GM19099 (cell line): ENCODE results near the gene DLK2.

Experiments used
- POLR2A ChIP-seq: IDR thresholded peaks from 3 replicates; pipeline ENCODE4 v1.6.1; 2011; ENCODE audit warnings: low read depth; ENCODE audit not compliant: insufficient read length; ENCODE audit errors: extremely low read depth

The DLK2 gene, protein sequence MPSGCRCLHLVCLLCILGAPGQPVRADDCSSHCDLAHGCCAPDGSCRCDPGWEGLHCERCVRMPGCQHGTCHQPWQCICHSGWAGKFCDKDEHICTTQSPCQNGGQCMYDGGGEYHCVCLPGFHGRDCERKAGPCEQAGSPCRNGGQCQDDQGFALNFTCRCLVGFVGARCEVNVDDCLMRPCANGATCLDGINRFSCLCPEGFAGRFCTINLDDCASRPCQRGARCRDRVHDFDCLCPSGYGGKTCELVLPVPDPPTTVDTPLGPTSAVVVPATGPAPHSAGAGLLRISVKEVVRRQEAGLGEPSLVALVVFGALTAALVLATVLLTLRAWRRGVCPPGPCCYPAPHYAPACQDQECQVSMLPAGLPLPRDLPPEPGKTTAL

GRCh38 chr6:43455531-43456428 is at the start of gene DLK2:
Gene DLK2, minus strand, starts transcription at chr6:43455548. Its CDS starts 723 bp downstream, at chr6:43454825.
- TF ChIP-seq POLR2A = no peak

- no peak for TF ChIP-seq POLR2A
Measured at GRCh38 chr6:43503443-43503842, 48.1 kb upstream of the DLK2 start.

DNA sequence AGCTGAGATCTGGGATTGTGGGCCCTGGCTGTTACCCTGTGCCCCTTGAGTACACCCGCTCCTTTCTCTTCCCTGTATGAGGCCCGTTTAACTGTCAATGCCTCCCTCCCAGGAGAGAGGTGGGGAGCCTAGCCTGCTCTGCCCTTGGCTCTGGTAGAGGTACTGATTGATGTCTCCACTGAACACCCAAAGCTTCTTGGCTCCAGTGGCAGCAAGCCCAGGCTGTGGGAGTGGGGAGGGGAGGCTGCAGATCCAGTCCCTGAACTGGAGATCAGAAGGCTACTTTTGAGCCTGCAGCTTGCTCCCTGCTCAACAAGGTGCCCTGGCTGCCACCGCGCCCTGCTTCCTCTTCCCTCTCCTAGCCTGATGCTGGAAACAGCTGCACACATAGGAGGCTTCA is 47.3 kb upstream of the DLK2 start:
- no peak for TF ChIP-seq POLR2A

DNA sequence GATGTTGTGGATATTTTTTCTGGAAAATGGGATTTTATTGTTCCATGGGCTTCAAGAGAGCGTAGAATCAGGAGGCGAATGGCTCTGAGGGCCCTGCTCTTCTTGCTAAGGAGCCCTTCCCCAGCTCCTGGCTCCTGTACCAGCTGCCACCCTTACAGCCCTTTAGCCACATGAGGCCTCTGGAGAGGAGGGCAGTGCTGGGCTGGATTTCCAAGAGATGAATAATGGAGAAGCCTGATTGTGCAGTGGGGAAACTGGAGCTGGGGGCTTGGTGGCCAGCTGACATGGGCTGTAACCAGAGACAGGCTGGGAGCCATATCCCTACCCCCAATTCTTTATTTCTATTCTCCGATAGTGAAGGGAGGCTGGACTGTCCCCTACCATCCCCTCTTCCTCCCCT is 45.6 kb upstream of the DLK2 start:
- no peak for TF ChIP-seq POLR2A

DNA sequence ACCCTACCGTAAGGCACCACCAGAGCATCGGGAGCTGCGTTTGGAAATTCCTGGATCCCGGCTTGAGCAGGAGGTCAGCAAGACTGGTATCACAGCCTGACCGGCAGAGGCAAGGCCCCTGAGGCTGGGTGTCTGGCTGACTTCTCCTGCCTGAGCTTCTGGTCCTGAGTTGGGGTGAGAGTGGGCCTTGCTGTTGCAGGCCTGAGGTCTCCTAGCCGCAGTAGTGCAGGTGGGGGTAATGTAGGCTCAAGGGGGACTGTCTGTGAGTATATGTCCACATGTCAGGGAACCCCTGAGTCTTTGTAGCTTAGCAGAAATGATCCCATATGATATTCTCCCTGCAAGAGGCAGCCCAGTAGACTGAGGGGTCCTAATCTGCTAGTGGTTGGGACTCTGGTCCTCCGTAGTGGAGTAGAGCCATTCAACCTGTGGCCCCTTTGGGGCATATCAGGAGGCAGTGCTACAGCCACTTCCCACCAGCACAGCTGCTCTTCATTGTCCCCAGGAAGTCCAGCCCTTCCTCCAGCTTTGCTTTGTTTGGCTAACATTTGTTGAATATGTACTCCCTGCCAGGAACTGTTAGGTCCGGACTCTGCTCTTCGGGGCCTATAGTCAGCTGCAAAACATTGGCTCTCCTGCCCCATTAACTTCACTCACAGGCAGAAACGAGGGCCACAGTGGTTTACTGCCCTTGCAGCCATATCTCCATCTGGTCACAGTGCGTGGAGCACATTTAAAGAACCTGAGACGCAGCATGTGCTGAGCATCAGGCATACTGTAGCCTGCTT is 43.9 kb upstream of the DLK2 start:
- TF ChIP-seq POLR2A = no peak

DNA sequence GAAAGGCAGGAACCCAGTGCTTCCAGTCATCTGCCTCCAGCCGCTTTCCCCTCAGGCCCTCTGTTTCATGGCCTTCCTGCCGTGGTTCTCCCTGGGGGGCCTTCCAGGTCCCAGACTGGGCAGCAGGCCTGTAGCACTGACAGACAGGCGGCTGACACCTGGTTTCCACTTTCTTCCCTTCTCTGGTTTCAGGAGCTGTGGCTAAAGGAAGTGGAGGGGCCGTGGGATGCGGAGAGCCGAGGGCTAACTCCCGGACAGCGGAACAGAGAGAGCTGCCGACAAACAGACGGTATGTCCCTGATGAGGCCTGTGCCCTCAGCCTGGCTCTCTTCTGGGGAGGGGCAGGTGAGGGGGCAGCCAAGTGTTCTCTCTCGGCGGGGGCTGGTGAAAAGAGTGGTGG is 42.3 kb upstream of the DLK2 start:
- TF ChIP-seq POLR2A = no peak

GRCh38 chr6:43497129-43497396 is 41.7 kb upstream of the DLK2 start:
- TF ChIP-seq POLR2A = no peak

- no peak for TF ChIP-seq POLR2A
Measured at GRCh38 chr6:43496370-43497128, 41.2 kb upstream of the DLK2 start.

DNA sequence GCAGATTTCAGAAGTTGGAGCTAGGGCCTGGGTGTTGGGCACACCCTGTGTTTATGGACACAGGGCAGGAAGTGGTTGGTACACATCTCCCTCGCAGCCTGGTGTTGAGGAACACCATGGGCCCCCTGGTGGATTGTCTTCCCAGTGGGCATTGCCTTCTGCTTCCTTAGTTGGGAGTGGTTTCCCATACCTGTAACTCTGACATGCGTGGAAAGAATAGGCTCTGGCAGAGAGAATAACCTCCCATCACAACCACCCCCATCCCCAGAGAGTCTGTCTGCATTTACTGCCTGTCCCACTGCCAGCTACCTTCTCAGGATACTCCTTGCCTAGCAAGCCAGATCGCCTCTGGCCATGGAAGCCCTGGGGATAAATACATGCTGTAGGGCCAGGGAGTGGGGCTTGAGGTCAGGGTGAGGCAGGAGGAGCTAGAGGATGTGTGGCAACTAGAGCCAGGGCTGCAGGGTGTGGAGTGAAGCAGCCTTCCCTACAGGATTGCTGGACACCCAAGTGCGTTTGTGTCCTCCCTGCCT is 40.1 kb upstream of the DLK2 start:
- TF ChIP-seq POLR2A = no peak

GRCh38 chr6:43494766-43495165 is 39.4 kb upstream of the DLK2 start:
- no peak for TF ChIP-seq POLR2A

DNA sequence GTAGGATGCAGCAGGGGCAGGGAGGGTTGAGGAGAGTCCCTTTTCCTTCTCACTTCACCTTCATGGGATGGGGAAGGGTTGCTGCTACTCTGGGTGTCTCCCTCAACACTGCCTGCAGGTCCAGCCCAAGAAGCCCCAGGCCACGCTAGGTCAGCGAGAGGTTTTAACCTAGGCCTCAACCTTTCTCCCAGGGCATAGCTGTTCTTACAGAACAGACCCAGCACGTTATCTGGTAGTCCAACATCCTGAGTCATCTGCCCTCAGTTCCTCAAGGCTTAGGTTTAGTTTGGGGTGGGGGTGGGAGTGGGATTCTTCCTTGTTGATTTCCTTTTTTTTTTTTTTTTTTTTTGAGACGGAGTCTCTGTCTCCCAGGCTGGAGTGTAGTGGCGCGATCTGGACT is 39.0 kb upstream of the DLK2 start:
- TF ChIP-seq POLR2A = no peak

- TF ChIP-seq POLR2A = no peak
Measured at GRCh38 chr6:43493833-43494232, 38.5 kb upstream of the DLK2 start.

GRCh38 chr6:43493230-43493629 is 37.9 kb upstream of the DLK2 start:
- TF ChIP-seq POLR2A = no peak

GRCh38 chr6:43492673-43493072 is 37.3 kb upstream of the DLK2 start:
- TF ChIP-seq POLR2A = no peak

- no peak for TF ChIP-seq POLR2A
Measured at GRCh38 chr6:43491750-43492661, 36.7 kb upstream of the DLK2 start.
